ENCODE results near the gene LRP5.

DNA sequence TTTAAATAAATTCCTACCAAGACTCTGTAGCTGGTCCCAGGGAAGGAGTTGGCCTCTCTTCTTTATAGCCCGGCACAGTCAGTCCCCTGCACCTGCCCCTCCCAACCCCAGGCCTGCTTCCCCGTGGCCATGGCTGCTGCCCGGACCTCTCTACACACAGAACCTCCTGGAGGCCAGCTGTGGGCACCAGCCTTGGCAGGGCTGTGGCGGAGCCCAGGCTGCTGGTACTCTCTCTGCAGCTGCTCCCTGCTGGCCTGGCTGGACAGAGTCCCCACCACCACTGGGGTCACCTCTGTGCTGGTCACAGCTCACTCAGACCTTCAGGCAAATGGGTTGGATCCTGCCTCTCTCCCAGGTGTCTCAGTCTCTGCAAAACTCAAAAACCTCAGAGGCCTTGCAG, 69.3 kb downstream of the LRP5 start:
- TF ChIP-seq POLR2A (IDR thresholded peaks at IDR 0.05) = no peak
- TF ChIP-seq, protein P1, sequence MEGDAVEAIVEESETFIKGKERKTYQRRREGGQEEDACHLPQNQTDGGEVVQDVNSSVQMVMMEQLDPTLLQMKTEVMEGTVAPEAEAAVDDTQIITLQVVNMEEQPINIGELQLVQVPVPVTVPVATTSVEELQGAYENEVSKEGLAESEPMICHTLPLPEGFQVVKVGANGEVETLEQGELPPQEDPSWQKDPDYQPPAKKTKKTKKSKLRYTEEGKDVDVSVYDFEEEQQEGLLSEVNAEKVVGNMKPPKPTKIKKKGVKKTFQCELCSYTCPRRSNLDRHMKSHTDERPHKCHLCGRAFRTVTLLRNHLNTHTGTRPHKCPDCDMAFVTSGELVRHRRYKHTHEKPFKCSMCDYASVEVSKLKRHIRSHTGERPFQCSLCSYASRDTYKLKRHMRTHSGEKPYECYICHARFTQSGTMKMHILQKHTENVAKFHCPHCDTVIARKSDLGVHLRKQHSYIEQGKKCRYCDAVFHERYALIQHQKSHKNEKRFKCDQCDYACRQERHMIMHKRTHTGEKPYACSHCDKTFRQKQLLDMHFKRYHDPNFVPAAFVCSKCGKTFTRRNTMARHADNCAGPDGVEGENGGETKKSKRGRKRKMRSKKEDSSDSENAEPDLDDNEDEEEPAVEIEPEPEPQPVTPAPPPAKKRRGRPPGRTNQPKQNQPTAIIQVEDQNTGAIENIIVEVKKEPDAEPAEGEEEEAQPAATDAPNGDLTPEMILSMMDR (IDR thresholded peaks at IDR 0.05) = no peak
